Measurements from ENCODE around the gene TARBP2. TPM values are rescaled to one million over a fixed set of nuclear protein-coding genes. Genes with fewer than 3 reads are reported as not detected.

TARBP2 gene
- total and polyA plus RNA-seq, 7 donors = 7.6 to 23.3 (median 10.8) TPM

DNA sequence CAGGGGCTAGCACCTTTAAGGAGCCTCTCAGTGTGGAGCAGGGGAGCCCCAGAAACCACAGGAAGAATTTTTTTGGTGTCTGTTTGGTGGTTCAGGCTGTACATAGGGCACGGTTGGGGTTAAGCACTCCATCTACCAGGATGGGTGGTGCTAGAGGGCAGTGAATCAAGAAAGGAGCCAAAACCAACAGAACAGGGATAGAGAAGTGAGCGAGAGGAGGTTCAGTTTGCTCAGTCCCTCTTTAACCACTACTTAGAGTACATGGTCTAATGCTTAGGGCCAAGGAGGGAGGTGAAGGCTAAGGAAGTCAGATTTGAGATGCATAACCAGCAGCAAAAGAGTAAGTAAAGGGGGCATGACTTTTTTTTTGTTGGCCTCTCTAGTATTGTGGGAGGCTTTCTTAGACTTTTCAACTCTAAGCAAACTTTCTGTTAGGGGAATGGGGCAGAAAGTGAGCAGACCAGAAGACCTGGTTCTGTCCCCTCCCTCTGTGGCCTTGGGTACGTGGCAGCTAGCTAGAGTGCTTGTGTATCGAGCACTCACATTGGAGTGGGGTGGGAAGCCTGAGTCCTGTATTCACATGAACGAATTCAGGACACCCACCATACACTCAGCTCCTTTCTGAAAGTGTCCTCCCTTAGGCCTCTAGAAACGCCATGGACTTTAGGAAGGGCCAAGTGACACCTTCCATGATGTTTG is 12.8 kb downstream of the TARBP2 start:
- no peaks in the 10 kb centered on the region for H3K9me3 ChIP-seq
- DNase-seq = no peak
- no peak for ATAC-seq
- no peak for TF ChIP-seq CTCF (IDR thresholded peaks at IDR 0.05)
- H3K36me3 ChIP-seq (ENCODE audit: insufficient read depth in 1 of 2, low read depth in 1 of 2) = peaks cover 13 to 88% of the 10 kb centered on the region in 2 donors
- intact Hi-C loops (cut with DNase I) = no loop called here
- no peak overlapping the region for H3K27ac ChIP-seq
- peaks cover under 1% of the 10 kb centered on the region for H3K4me1 ChIP-seq
- H3K4me3 ChIP-seq = no peak overlapping the region
- 86 to 93% (median 88%) methylated on average over 6 of the region's 6 CpGs for WGBS, 3 donors
- no peaks in the 10 kb centered on the region for H3K27me3 ChIP-seq (ENCODE audit: insufficient read depth in 3 of 3, low read length in 2 of 3)

- Histone ChIP-seq H3K27me3 (ENCODE audit: insufficient read depth in 3 of 3, low read length in 2 of 3) (no peaks in the 10 kb centered on the region), H3K27ac (no peak overlapping the region), H3K9me3 (no peaks in the 10 kb centered on the region), H3K36me3 (ENCODE audit: insufficient read depth in 1 of 2, low read depth in 1 of 2) (peaks cover 13 to 97% of the 10 kb centered on the region in 2 donors), H3K4me3 (no peak overlapping the region), H3K4me1 (no peaks in the 10 kb centered on the region)
- TF ChIP-seq CTCF (IDR thresholded peaks at IDR 0.05) = no peak
- no peak for ATAC-seq
- 74 to 76% (median 75%) methylated on average over 6 of the region's 6 CpGs for WGBS, 3 donors
- no peak for DNase-seq
- intact Hi-C loops (cut with DNase I) = no loop called here
Observed at GRCh38 chr12:53514628-53515290, 13.7 kb downstream of the TARBP2 start.

DNA sequence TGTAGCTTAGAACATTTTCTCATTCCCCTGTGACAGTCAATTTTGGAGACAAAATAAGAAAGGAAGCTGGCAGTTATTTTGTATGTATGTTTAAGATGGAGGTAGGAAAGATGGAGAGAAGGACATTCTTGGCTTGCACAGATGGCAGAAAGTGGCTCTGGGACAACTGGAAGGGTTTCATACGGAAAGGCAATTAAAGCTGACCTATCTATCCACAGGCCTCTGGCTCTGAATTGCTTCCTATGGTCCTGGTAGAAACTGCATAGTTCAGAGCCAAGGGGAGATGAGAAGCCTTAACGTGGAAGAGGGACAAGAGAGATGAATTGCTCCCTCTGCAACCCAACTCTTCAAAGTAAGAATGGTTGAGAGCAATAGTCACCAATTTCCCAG is 14.2 kb downstream of the TARBP2 start:
- no peak for TF ChIP-seq CTCF (IDR thresholded peaks at IDR 0.05)
- WGBS, 3 donors = 35 to 54% (median 51%) methylated on average over 2 of the region's 2 CpGs
- H3K4me3 ChIP-seq = no peak overlapping the region
- H3K9me3 ChIP-seq = no peaks in the 10 kb centered on the region
- peaks cover 14 to 100% of the 10 kb centered on the region in 2 donors for H3K36me3 ChIP-seq (ENCODE audit: insufficient read depth in 1 of 2, low read depth in 1 of 2)
- H3K4me1 ChIP-seq = no peaks in the 10 kb centered on the region
- H3K27me3 ChIP-seq (ENCODE audit: insufficient read depth in 3 of 3, low read length in 2 of 3) = no peaks in the 10 kb centered on the region
- ATAC-seq (no peak), DNase-seq (no peak)
- intact Hi-C loops (cut with DNase I) = no loop called here
- no peak overlapping the region for H3K27ac ChIP-seq

DNA sequence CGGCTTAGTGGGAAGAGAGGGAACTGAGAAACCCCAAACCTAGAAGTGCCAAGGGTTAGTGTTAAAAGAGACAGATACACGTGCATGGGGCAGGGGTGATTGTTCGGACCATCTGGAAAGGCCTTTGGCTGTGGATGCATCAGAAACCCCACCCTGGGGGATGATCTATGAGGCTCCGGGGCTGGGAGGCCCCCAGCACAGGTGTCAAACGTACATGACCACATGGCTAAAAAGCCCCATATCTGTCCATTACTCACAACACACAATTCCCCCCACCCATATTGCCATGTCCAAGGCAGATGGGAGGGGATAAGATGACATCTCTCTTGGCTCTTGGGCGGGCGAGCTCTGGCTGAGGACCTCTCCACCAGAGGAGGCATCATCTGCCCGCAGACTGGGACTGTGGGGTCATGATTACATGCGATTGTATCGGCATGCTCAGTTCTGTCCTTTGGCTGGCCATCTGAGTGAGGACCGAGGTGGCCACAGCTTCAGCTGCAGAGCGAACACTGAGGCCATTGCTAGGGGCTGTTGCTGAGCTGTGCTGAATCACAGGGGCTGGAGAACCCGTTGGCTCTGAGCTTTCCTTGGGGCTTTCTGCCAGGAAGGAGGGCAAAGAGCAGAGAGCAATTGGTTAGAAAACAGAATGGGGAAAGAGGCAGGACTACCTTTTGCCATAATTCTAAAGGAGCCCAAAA is 15.8 kb downstream of the TARBP2 start:
- no peak overlapping the region for H3K4me3 ChIP-seq
- no peak for TF ChIP-seq CTCF (IDR thresholded peaks at IDR 0.05)
- H3K4me1 ChIP-seq = no peaks in the 10 kb centered on the region
- DNase-seq = no peak
- WGBS, 3 donors = 83 to 84% (median 83%) methylated on average over 13 of the region's 13 CpGs
- no peak overlapping the region for H3K27ac ChIP-seq
- H3K9me3 ChIP-seq = no peaks in the 10 kb centered on the region
- no peaks in the 10 kb centered on the region for H3K27me3 ChIP-seq (ENCODE audit: insufficient read depth in 3 of 3, low read length in 2 of 3)
- intact Hi-C loops (cut with DNase I) = no loop called here
- peaks cover 16 to 100% of the 10 kb centered on the region in 2 donors for H3K36me3 ChIP-seq (ENCODE audit: insufficient read depth in 1 of 2, low read depth in 1 of 2)
- no peak for ATAC-seq
